H1 (cell line): Measurements from ENCODE around the gene ZNF232.
A peak's percentile ranks its signal among the peaks of the same experiment; 100 is the strongest.

ENCODE experiments used
- ASH2L ChIP-seq: fragments of 200-600, 300-600 bp; sonication (generic); IDR thresholded peaks from one replicate; pipeline ENCODE4 v1.7.1; 2017; ENCODE audit warnings: low read length
- CTCF ChIP-seq, 3 experiments: IDR thresholded peaks; 1 replicate in 2 of 3; 2 replicates in 1 of 3; pipeline versions ENCODE4 v1.5.1 to v1.6.1; 2011; ENCODE audit warnings: low read length in 3 of 3, mild to moderate bottlenecking in 3 of 3, inconsistent platforms in 2 of 3, low read depth in 1 of 3, moderate library complexity in 1 of 3; ENCODE audit not compliant: insufficient read depth in 1 of 3; ENCODE audit errors: control extremely low read depth in 1 of 3
- EZH2 ChIP-seq: fragments of 200-600 bp; sonication (generic); IDR thresholded peaks from 2 replicates; pipeline ENCODE4 v1.7.1; 2012; ENCODE audit warnings: low read depth, mild to moderate bottlenecking, moderate library complexity, low read length, inconsistent platforms; ENCODE audit not compliant: severe bottlenecking
- POLR2AphosphoS5 ChIP-seq: IDR thresholded peaks from 2 replicates; pipeline ENCODE4 v1.6.1; 2011; ENCODE audit warnings: low read depth, low read length
- SIN3A ChIP-seq, 2 experiments: IDR thresholded peaks in 1 of 2; conservative IDR thresholded peaks in 1 of 2; 2 replicates each; pipeline ENCODE4 v1.6.1; 2011 to 2012; ENCODE audit warnings: low read length in 2 of 2, improper control_type of control experiment in 1 of 2, low read depth in 1 of 2, mild to moderate bottlenecking in 1 of 2
- TBP ChIP-seq: IDR thresholded peaks from 2 replicates; pipeline ENCODE4 v1.6.1; 2011; ENCODE audit warnings: low read depth, low read length, improper control_type of control experiment
- YY1 ChIP-seq: IDR thresholded peaks from 2 replicates; pipeline ENCODE4 v1.6.1; 2011; ENCODE audit warnings: low read depth, mild to moderate bottlenecking, low read length

DNA sequence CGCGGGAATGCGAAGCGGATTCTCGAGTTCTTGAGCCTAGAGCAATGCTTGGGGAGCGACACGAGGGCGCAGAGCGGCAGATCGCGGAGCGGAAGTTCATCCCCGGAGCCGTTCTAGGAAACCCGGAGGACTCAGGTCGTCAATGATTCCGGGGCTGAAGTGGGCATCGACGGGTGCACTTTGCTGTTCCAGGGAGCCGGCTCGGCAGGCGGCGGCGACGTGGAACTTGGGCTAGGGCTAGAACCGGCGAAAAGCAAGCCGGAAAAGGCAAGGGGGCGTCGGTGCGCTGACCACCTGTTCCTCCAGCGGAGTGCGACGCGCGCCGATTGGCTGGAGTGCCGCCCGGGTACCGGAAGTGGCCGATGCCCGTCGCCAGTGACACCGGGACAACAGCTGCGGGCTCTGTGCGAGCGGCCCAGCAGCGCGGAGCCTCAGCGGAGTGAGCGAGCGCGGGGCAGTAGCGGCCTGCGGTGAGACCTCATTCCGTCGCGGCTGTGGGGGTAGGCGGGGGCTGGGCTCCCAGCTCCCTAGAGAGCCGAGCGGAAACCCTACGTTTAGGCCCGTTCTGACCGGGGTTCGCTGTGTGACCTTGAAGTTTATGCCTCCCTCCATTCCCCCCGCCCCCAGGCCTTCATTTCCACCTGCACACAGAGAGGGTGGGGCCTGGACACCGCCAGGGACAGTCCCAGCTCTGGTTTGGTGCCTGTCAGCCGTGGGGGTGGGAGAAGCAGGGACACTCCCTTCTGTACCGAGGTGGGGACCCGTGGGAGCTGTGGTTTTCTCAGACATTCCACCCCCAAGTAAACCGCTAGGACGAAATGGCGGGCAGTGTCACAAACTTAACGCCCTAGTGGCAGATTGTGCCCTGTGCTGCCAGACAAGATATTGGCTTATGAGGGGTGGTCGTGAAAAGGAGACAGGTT is 33.3 kb downstream of the ZNF232 start, which contains the start of gene ZFP3:
- TF ChIP-seq CTCF (IDR thresholded peaks at IDR 0.05; ENCODE audit: control extremely low read depth in 1 of 3, insufficient read depth in 1 of 3, low read depth in 1 of 3, low read length in 3 of 3), result peak in 1 of 3 experiments; percentile 14; a peak in 1 of 4 replicates
- no peak for TF ChIP-seq EZH2
- TF ChIP-seq YY1, result no peak
- no peak for TF ChIP-seq SIN3A (conservative IDR thresholded peaks at IDR 0.05 in 1 of 2, IDR thresholded peaks at IDR 0.05 in 1 of 2; ENCODE audit: low read depth in 1 of 2, low read length in 2 of 2)
- no peak for TF ChIP-seq POLR2AphosphoS5
- peak; percentile 40 for TF ChIP-seq ASH2L
- 0 out of 2 replicates have a peak, but pooled peaks have one; percentile 24 for TF ChIP-seq TBP
